ENCODE results near the gene ABCB9.

ABCB9 gene

GRCh38 chr12:122994781-122995502 is 28.7 kb upstream of the ABCB9 start:
- no peak for DNase-seq (ENCODE audit: low read depth)

- no peak for DNase-seq (ENCODE audit: low read depth)
Measured at GRCh38 chr12:122994140-122994675, 27.9 kb upstream of the ABCB9 start.

- DNase-seq (ENCODE audit: low read depth) = no peak
Measured at GRCh38 chr12:122992386-122992785, 26.1 kb upstream of the ABCB9 start.

- DNase-seq (ENCODE audit: low read depth) = no peak
Measured at GRCh38 chr12:122991623-122992275, 25.5 kb upstream of the ABCB9 start.

GRCh38 chr12:122990961-122991622 is 24.8 kb upstream of the ABCB9 start:
- no peak for DNase-seq (ENCODE audit: low read depth)

- DNase-seq (ENCODE audit: low read depth) = no peak
Measured at GRCh38 chr12:122990561-122990960, 24.3 kb upstream of the ABCB9 start.

GRCh38 chr12:122989874-122990419 is 23.7 kb upstream of the ABCB9 start:
- DNase-seq (ENCODE audit: low read depth) = no peak

GRCh38 chr12:122989225-122989839 is 23.1 kb upstream of the ABCB9 start:
- DNase-seq (ENCODE audit: low read depth) = no peak

GRCh38 chr12:122988612-122989212 is 22.4 kb upstream of the ABCB9 start:
- no peak for DNase-seq (ENCODE audit: low read depth)

GRCh38 chr12:122988036-122988435 is 21.8 kb upstream of the ABCB9 start:
- no peak for DNase-seq (ENCODE audit: low read depth)

GRCh38 chr12:122987086-122987951 is 21.1 kb upstream of the ABCB9 start:
- no peak for DNase-seq (ENCODE audit: low read depth)

- DNase-seq (ENCODE audit: low read depth) = no peak
Measured at GRCh38 chr12:122986258-122986871, 20.1 kb upstream of the ABCB9 start.

GRCh38 chr12:122985338-122986257 is 19.3 kb upstream of the ABCB9 start:
- no peak for DNase-seq (ENCODE audit: low read depth)

GRCh38 chr12:122984612-122985337 is 18.5 kb upstream of the ABCB9 start:
- no peak for DNase-seq (ENCODE audit: low read depth)

- no peak for DNase-seq (ENCODE audit: low read depth)
Measured at GRCh38 chr12:122983789-122984515, 17.7 kb upstream of the ABCB9 start.

GRCh38 chr12:122982963-122983788 is 16.9 kb upstream of the ABCB9 start:
- DNase-seq (ENCODE audit: low read depth) = no peak

GRCh38 chr12:122982477-122982815 is 16.2 kb upstream of the ABCB9 start:
- DNase-seq (ENCODE audit: low read depth) = no peak
